Right renal pelvis (tissue), 4 donors: ENCODE results near the gene DUSP18. TPM values are rescaled to one million over a fixed set of nuclear protein-coding genes. Genes with fewer than 3 reads are reported as not detected.
A peak's percentile ranks its signal among the peaks of the same experiment; 100 is the strongest.
"Not testable (repeated sequence)": the region's sequence is repeated elsewhere in the genome, so short reads cannot be mapped to it uniquely, and the experiment has no call there.

Experiments used
- DNase-seq, 4 donors: peaks; one replicate each; pipeline ENCODE4 v3.0.0-alpha.2; 2013; ENCODE audit warnings: low read depth in 4 of 4, low spot score in 3 of 4, missing footprints in 1 of 4
- polyA plus RNA-seq, 4 donors: library from polyadenylated mRNA; unstranded; fragments of 120-200 nt; gene quantifications; one replicate each; pipeline ENCODE4 v1.2.1, GENCODE V29; 2013; ENCODE audit not compliant: insufficient read length in 4 of 4

Gene DUSP18
- polyA plus RNA-seq, 4 donors = 5.7 to 7.7 (median 6.5) TPM

GRCh38 chr22:30640839-30641430, 26.7 kb downstream of the DUSP18 start:
- DNase-seq = no peak

- DNase-seq = no peak
These were observed 27.3 kb downstream of the DUSP18 start for GRCh38 chr22:30640361-30640760.

- no peak for DNase-seq
These were observed 30.0 kb downstream of the DUSP18 start for GRCh38 chr22:30637701-30638114.

GRCh38 chr22:30636226-30637077, 31.2 kb downstream of the DUSP18 start:
- DNase-seq = no peak

- peak; percentile 67 to 79 (median 74) for DNase-seq
These were observed 32.1 kb downstream of the DUSP18 start, which contains the start of gene SLC35E4 for GRCh38 chr22:30635273-30636225. Gene SLC35E4 (plus strand): TSS chr22:30635781. CDS start chr22:30636451, 670 bp downstream.

GRCh38 chr22:30634471-30635233, 33.0 kb downstream of the DUSP18 start:
- peak; percentile 62 to 76 (median 66) for DNase-seq

- DNase-seq = not testable (repeated sequence)
These were observed 36.2 kb downstream of the DUSP18 start for GRCh38 chr22:30631469-30631868.

GRCh38 chr22:30628491-30628890, 39.2 kb downstream of the DUSP18 start:
- DNase-seq = no peak

GRCh38 chr22:30627471-30627870, 40.2 kb downstream of the DUSP18 start:
- no peak for DNase-seq

- no peak for DNase-seq
These were observed 41.3 kb downstream of the DUSP18 start for GRCh38 chr22:30626413-30626812.

- DNase-seq = not testable (repeated sequence)
These were observed 47.8 kb downstream of the DUSP18 start for GRCh38 chr22:30619909-30620308.

GRCh38 chr22:30617819-30618218, 49.9 kb downstream of the DUSP18 start:
- no peak for DNase-seq

GRCh38 chr22:30615543-30615954, 52.1 kb downstream of the DUSP18 start:
- DNase-seq = no peak

- DNase-seq = no peak
These were observed 52.8 kb downstream of the DUSP18 start for GRCh38 chr22:30614879-30615278.

GRCh38 chr22:30614268-30614667, 53.4 kb downstream of the DUSP18 start:
- no peak for DNase-seq

GRCh38 chr22:30612789-30613188, 54.9 kb downstream of the DUSP18 start:
- no peak for DNase-seq
